GM18907 (cell line): ENCODE data around the gene SMURF1.

Source experiments
- ATAC-seq: cut with Tn5 transposase; IDR thresholded peaks from one replicate; pipeline ENCODE4 v1.9.1; 2021; ENCODE audit warnings: mild to moderate bottlenecking, moderate library complexity; ENCODE audit not compliant: unreplicated experiment

Gene SMURF1

DNA sequence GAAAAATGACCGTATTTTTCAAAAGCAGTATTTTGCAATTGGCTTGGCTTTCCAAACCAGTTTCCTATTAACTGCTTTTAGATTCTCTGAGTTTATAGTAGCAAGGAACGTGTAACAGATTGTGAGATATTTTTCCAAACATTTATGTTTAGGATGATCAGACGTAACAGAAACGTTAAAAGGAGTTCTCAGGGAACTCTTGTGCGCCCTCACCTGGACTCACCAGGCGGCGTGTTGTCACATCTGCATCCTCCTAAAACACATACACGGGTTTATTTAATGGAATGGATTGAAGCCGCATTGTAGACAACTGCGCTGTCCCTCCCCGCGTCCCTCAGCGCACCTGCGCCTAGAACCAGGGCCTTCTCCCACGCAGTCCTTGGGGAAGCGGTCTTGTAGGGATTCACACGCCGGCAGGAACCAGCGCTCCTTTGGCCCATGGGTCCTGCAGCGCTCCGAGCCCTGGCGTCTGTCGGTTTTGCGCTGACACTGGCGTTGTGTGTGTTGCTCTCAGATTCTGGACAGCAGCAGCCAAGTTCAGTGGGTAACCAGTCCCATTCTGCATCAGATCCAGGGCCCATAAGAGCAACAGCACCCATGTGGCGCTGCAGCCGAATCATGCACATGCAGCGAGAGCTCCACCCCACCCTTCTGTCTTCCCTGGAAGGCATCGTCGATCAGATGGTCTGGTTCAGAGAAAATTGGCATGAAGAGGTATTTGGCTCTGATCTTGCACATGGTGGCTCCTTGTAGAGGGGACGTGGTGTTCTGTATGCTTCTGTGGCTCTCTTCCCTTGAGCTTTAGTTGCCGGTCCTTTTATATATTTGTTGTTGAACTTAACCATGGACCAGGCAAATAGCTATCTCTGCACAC lies 150.6 kb downstream of the SMURF1 start:
- no peak for ATAC-seq

GRCh38 chr7:98992076-98992475 lies 151.8 kb downstream of the SMURF1 start:
- ATAC-seq: no peak

DNA sequence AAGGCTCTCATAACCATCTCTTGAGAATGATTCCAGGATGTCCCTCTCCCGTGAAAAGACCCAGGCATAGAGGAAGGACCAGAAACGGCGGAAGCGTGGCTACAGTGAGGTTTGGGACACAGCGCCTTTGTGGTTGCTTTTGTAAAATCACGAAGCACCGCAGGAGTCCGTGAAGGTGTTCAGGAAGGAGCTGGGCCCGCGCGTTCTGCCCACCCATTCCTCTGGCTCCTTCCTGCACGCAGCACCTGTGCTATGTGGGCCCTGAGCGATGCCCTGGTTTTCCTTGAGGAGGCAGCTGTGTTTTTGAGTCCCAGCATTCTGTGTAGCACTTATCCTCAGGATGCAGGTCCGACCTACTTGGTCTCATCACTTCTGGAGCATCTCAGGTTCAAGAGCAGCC lies 152.8 kb downstream of the SMURF1 start:
- ATAC-seq: no peak

- no peak for ATAC-seq
Measured at GRCh38 chr7:98990356-98990755, 153.6 kb downstream of the SMURF1 start.

DNA sequence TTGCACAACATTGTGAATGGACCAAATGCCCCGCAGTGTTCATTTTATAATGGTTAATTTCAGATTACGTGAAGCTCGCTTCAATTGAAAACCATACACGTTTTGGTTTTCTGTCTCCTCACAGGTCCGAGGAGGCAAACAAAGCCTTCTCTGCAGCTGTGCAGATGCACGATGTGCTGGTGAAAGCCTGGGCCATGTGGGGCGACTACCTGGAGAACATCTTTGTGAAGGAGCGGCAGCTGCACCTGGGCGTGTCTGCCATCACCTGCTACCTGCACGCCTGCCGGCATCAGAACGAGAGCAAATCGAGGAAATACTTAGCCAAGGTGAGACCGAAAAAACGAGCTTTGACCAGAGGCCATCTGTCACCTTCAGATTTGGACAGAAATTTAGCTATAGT lies 155.3 kb downstream of the SMURF1 start:
- ATAC-seq: no peak

DNA sequence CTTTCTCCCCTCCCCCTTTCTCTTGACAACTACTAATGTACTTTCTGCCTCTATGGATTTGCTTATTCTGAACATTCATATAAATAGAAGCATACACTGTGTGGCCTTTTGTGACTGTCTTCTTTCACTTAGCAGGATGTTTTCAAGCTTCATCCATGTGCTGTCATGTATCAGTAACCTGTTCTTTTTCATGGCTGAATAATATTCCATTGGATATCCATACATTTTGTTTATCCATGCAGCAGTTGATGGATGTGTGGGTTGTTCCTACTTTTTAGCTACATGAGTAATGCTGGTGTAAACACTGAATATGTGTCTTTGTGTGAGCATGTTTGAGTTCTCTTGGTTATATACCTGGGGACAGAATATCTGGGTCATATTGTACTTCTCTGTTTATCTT lies 158.0 kb downstream of the SMURF1 start:
- ATAC-seq: no peak

GRCh38 chr7:98985406-98985805 lies 158.5 kb downstream of the SMURF1 start:
- no peak for ATAC-seq

GRCh38 chr7:98984126-98984525 lies 159.8 kb downstream of the SMURF1 start:
- ATAC-seq: no peak

DNA sequence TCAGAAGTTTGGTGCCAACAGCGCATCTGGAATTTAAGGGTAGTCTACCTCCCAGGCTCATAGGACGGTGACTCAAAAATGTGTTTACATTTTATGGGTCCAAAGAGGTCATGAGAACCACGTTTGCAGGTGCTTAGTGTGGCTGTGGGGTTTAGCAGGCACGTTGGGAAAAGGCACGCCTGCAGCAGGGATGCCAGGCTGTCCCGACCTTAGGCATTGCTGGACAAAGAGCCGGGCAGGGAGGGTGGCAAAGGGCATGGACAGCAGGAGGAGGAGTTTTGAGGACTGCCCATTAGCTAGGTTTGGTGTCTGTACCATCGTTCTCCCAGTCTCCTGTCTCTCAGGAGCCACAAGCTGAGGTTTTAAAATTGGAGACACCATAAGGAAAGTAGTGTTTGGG lies 161.2 kb downstream of the SMURF1 start:
- no peak for ATAC-seq

- ATAC-seq: no peak
Measured at GRCh38 chr7:98981701-98982100, 162.2 kb downstream of the SMURF1 start.

- ATAC-seq: no peak
Measured at GRCh38 chr7:98978672-98979071, 165.2 kb downstream of the SMURF1 start.
